GM12878 (cell line): ENCODE measurements around the gene NOSTRIN. TPM values are rescaled to one million over a fixed set of nuclear protein-coding genes. Genes with fewer than 3 reads are reported as not detected.

Experiments used
- ATAC-seq: fragments of 200-7000 bp; cut with Tn5 transposase; 3 replicates; pipeline ENCODE4 v1.9.1; 2020; ENCODE audit warnings: mild to moderate bottlenecking, moderate library complexity
- BruUV-seq: library from RNA; stranded (reverse); fragments of 400-500 nt; replicated peaks from 2 replicates; lab custom pipeline; 2021; lab: Mats Ljungman, UMichigan
- CTCF ChIA-PET: fragments of 300-600 bp; sonication (Branson Sonifier 250); formaldehyde crosslinking; extraction: SDS; loops from one replicate; lab custom pipeline; 2021; ENCODE audit warnings: inconsistent platforms; lab: Yijun Ruan, JAX
- POLR2A ChIA-PET: fragments of 350-600 bp; formaldehyde crosslinking; extraction: SDS; loops from one replicate; lab custom pipeline; 2021; ENCODE audit warnings: inconsistent platforms; lab: Charles Lee
- RAD21 ChIA-PET: fragments of 300-600 bp; sonication (Branson Sonifier 250); formaldehyde crosslinking; loops from one replicate; lab custom pipeline; 2023; ENCODE audit warnings: antibody characterized with exemption; ENCODE audit not compliant: unreplicated experiment; lab: Charles Lee
- SMC1A ChIA-PET: fragments of 300-600 bp; sonication (Branson Sonifier 250); formaldehyde crosslinking; loops from one replicate; lab custom pipeline; 2023; ENCODE audit not compliant: unreplicated experiment, uncharacterized antibody; lab: Charles Lee
- DNase-seq: peaks from one replicate; pipeline ENCODE4 v3.0.0-alpha.2; 2011; ENCODE audit warnings: low read depth, low spot score
- FAIRE-seq: peaks from 3 replicates; lab custom pipeline; 2011; peaks lifted over from hg19 to GRCh38; lab: Jason Lieb, UNC
- H2AFZ ChIP-seq: 2 replicates; pipeline ENCODE4 v1.6.0; 2011; ENCODE audit warnings: low read depth, low read length, control low read depth; ENCODE audit not compliant: control insufficient read depth
- H3K27ac ChIP-seq: 2 replicates; pipeline ENCODE4 v1.5.1; 2011; ENCODE audit warnings: control low read depth; ENCODE audit not compliant: control insufficient read depth, insufficient read depth
- H3K27me3 ChIP-seq, 2 experiments: replicated peaks in 1 of 2; 2 replicates each; pipeline versions ENCODE4 v1.6.0 to v1.6.1; 2011; ENCODE audit warnings: low read length in 1 of 2; ENCODE audit not compliant: control insufficient read depth in 2 of 2, insufficient read depth in 2 of 2
- H3K36me3 ChIP-seq, 2 experiments: 2 replicates each; pipeline ENCODE4 v1.5.1; 2011; ENCODE audit warnings: low read length in 1 of 2; ENCODE audit not compliant: control insufficient read depth in 2 of 2, insufficient read depth in 2 of 2
- H3K4me1 ChIP-seq: 2 replicates; pipeline ENCODE4 v1.6.1; 2011; ENCODE audit warnings: mild to moderate bottlenecking, low read length, moderate library complexity, mixed read lengths; ENCODE audit not compliant: control insufficient read depth, insufficient read depth
- H3K4me2 ChIP-seq: 2 replicates; pipeline ENCODE4 v1.6.0; 2011; ENCODE audit warnings: control low read depth; ENCODE audit not compliant: control insufficient read depth, insufficient read depth
- H3K4me3 ChIP-seq: fragments of 200-600 bp; sonication (generic); 2 replicates; pipeline ENCODE4 v1.5.1; 2016
- H3K79me2 ChIP-seq: 2 replicates; pipeline ENCODE4 v1.6.0; 2011; ENCODE audit warnings: low read length; ENCODE audit not compliant: control insufficient read depth, insufficient read depth
- H3K9ac ChIP-seq: 2 replicates; pipeline ENCODE4 v1.8.0; 2011; ENCODE audit warnings: low read length, control low read depth, mixed read lengths; ENCODE audit not compliant: control insufficient read depth, insufficient read depth
- H3K9me3 ChIP-seq: replicated peaks from 3 replicates; pipeline ENCODE4 v1.5.1; 2011; ENCODE audit warnings: mild to moderate bottlenecking, low read length; ENCODE audit not compliant: control insufficient read depth, insufficient read depth
- H4K20me1 ChIP-seq: 2 replicates; pipeline ENCODE4 v1.6.0; 2011; ENCODE audit not compliant: control insufficient read depth, insufficient read depth
- BHLHE40 ChIP-seq, 2 experiments: fragments of 450-650 bp in 1 of 2; IDR thresholded peaks; 2 replicates each; pipeline ENCODE4 v1.6.1; 2011 to 2017; ENCODE audit warnings: low read depth in 2 of 2, borderline replicate concordance in 1 of 2, improper control_type of control experiment in 1 of 2, low read length in 1 of 2, mild to moderate bottlenecking in 1 of 2
- CHD2 ChIP-seq: IDR thresholded peaks from 2 replicates; pipeline ENCODE4 v1.6.1; 2011; ENCODE audit warnings: low read depth, low read length, improper control_type of control experiment, borderline replicate concordance
- DPF2 ChIP-seq: fragments of 450-650 bp; IDR thresholded peaks from 2 replicates; pipeline ENCODE4 v1.6.1; 2017; ENCODE audit warnings: mild to moderate bottlenecking
- ETV6 ChIP-seq, 2 experiments: fragments of 450-650 bp in 1 of 2; IDR thresholded peaks in 1 of 2; conservative IDR thresholded peaks in 1 of 2; 2 replicates each; pipeline ENCODE4 v1.6.1; 2014; ENCODE audit warnings: antibody characterized with exemption in 1 of 2, borderline replicate concordance in 1 of 2, low read depth in 1 of 2, mild to moderate bottlenecking in 1 of 2, moderate library complexity in 1 of 2
- MXI1 ChIP-seq: fragments of 150-350 bp; IDR thresholded peaks from 2 replicates; pipeline ENCODE4 v1.6.1; 2011; ENCODE audit warnings: low read depth, mild to moderate bottlenecking, inconsistent platforms, low read length, improper control_type of control experiment
- MYC ChIP-seq: IDR thresholded peaks from 2 replicates; pipeline ENCODE4 v1.6.1; 2011; ENCODE audit warnings: mild to moderate bottlenecking, low read length, moderate library complexity, inconsistent platforms; ENCODE audit not compliant: insufficient read depth, insufficient replicate concordance, insufficient read length, severe bottlenecking
- NBN ChIP-seq: fragments of 450-650 bp; IDR thresholded peaks from 2 replicates; pipeline ENCODE4 v1.6.1; 2016
- NR2F1 ChIP-seq: fragments of 450-650 bp; conservative IDR thresholded peaks from 2 replicates; pipeline ENCODE4 v1.6.1; 2017; ENCODE audit warnings: mild to moderate bottlenecking
- NRF1 ChIP-seq: conservative IDR thresholded peaks from 2 replicates; pipeline ENCODE4 v1.6.1; 2011; ENCODE audit warnings: mild to moderate bottlenecking, low read depth, low read length, improper control_type of control experiment
- SMARCA5 ChIP-seq: fragments of 450-650 bp; IDR thresholded peaks from 2 replicates; pipeline ENCODE4 v1.6.1; 2017; ENCODE audit warnings: mild to moderate bottlenecking
- WRNIP1 ChIP-seq: IDR thresholded peaks from 2 replicates; pipeline ENCODE4 v1.6.1; 2011; ENCODE audit warnings: low read depth, low read length, improper control_type of control experiment, borderline replicate concordance
- YBX1 ChIP-seq: fragments of 450-650 bp; IDR thresholded peaks from 2 replicates; pipeline ENCODE4 v1.6.1; 2016; ENCODE audit warnings: antibody characterized with exemption
- ZNF622 ChIP-seq: fragments of 450-650 bp; IDR thresholded peaks from 2 replicates; pipeline ENCODE4 v1.6.1; 2017; ENCODE audit warnings: mild to moderate bottlenecking, inconsistent platforms
- WGBS: methylation state at CpG from one replicate; pipeline ENCODE4 v1.1.6; 2016; ENCODE audit warnings: low lambda C conversion rate; ENCODE audit not compliant: insufficient replicate concordance, insufficient coverage; ENCODE audit errors: missing lambda C conversion rate; 5-methylcytosine and 5-hydroxymethylcytosine counted together
- in situ Hi-C: fragments of 300-500 bp; cut with MboI; formaldehyde crosslinking; loops from 9 replicates; pipeline ENCODE4 v1.14.3; 2018; ENCODE audit warnings: mixed read lengths
- intact Hi-C: fragments of 100-400 bp; cut with micrococcal nuclease; formaldehyde crosslinking; loops from one replicate; pipeline ENCODE4 v1.14.2; 2022; ENCODE audit not compliant: unreplicated experiment
- polyA plus RNA-seq, 11 experiments: library from polyadenylated mRNA; depleted of rRNA in 4 of 11; unstranded in 6 of 11; stranded (reverse) in 5 of 11; fragments of >200 nt; fragmentation: Nextera tagmentation in 4 of 11; fragmentation: Illumina TruSeq in 1 of 11; extraction: Ambion mirVana in 4 of 11; extraction: Trizol in 1 of 11; gene quantifications; 1 replicate in 1 of 11; 2 replicates in 10 of 11; pipeline versions ENCODE4 v1.2.1 to v1.2.3, GENCODE V29; 2011 to 2016; ENCODE audit warnings: inconsistent platforms in 2 of 11, missing spikeins in 2 of 11, low read depth in 1 of 11
- total RNA-seq, 4 experiments: library from RNA; depleted of rRNA in 3 of 4; stranded (reverse); fragments of >200 nt in 3 of 4; fragmentation: Illumina TruSeq in 1 of 4; extraction: Trizol in 1 of 4; gene quantifications; 2 replicates each; pipeline versions ENCODE4 v1.2.1 to v1.2.3, GENCODE V29; 2013 to 2021
- TF ChIP-seq, protein P1 (sequence below): fragments of 450-650 bp; conservative IDR thresholded peaks from 2 replicates; pipeline ENCODE4 v1.6.1; 2017; ENCODE audit warnings: mild to moderate bottlenecking, moderate library complexity
- TF ChIP-seq, protein P2 (sequence below): IDR thresholded peaks from 2 replicates; pipeline ENCODE4 v1.6.1; 2011; ENCODE audit warnings: borderline replicate concordance, low read depth, mild to moderate bottlenecking, moderate library complexity, mixed read lengths, low read length; ENCODE audit not compliant: insufficient read depth; ENCODE audit errors: extremely low read length
- TF ChIP-seq, protein P3 (sequence below): fragments of 450-650 bp; formaldehyde crosslinking; IDR thresholded peaks from 2 replicates; pipeline ENCODE4 v1.5.0; 2022; ENCODE audit warnings: mild to moderate bottlenecking, missing genetic modification characterization

NOSTRIN gene
- total and polyA plus RNA-seq, 10 of the 15 experiments (the other 5 are each of a cell fraction or from before 2014, with no cell fraction given): 0.13 to 0.42 (median 0.37) TPM; not detected in 5

DNA sequence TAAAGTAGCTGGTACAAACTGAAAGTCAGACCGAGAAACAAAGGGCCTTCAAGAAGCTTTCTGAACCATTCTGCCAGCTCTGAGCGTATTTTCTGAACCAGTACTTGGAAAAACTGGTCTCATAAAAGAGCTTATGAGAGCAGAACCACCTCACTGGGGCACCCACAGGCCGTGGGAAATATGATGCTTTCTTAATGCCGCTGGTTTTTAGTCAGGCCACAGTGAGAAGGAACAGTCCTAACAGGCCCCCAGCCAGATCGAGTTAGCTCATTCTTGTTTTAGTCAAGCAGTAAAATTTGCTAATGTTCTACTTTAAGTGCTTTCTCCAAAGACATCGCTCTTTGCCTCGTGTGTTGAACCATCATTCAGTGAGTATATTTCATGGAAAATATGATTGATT is 12.7 kb upstream of the NOSTRIN start:
- Histone ChIP-seq H3K4me2 (no peak overlapping the region), H3K36me3 (no peaks in the 10 kb centered on the region), H2AFZ (no peak overlapping the region), H3K27me3 (no peaks in the 10 kb centered on the region), H4K20me1 (no peaks in the 10 kb centered on the region), H3K27ac (no peak overlapping the region), H3K9me3 (no peaks in the 10 kb centered on the region; the same call in 2 of the 3 replicates), H3K9ac (no peak overlapping the region), H3K79me2 (no peaks in the 10 kb centered on the region), H3K4me3 (no peak overlapping the region), H3K4me1 (no peaks in the 10 kb centered on the region)
- no TSS peak for BruUV-seq
- RAD21 ChIA-PET: no interaction called here
- no peak for FAIRE-seq
- POLR2A ChIA-PET: no interaction called here
- no peak for DNase-seq
- CTCF ChIA-PET: interaction anchor here (0.9 kb wide), 1 partner anchor 18 kb away, joined by 3 read pairs; no protein-coding TSS in a partner anchor
- 25% methylated on average over 7 of the region's 7 CpGs for WGBS
- TF ChIP-seq, protein P1, sequence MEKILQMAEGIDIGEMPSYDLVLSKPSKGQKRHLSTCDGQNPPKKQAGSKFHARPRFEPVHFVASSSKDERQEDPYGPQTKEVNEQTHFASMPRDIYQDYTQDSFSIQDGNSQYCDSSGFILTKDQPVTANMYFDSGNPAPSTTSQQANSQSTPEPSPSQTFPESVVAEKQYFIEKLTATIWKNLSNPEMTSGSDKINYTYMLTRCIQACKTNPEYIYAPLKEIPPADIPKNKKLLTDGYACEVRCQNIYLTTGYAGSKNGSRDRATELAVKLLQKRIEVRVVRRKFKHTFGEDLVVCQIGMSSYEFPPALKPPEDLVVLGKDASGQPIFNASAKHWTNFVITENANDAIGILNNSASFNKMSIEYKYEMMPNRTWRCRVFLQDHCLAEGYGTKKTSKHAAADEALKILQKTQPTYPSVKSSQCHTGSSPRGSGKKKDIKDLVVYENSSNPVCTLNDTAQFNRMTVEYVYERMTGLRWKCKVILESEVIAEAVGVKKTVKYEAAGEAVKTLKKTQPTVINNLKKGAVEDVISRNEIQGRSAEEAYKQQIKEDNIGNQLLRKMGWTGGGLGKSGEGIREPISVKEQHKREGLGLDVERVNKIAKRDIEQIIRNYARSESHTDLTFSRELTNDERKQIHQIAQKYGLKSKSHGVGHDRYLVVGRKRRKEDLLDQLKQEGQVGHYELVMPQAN: no peak
- TF ChIP-seq BHLHE40 (IDR thresholded peaks at IDR 0.05; ENCODE audit: borderline replicate concordance in 1 of 2, low read depth in 2 of 2, low read length in 1 of 2) (no peak), NR2F1 (no peak), NBN (no peak), YBX1 (no peak), ZNF622 (no peak), SMARCA5 (no peak), ETV6 (conservative IDR thresholded peaks at IDR 0.05 in 1 of 2, IDR thresholded peaks at IDR 0.05 in 1 of 2; ENCODE audit: borderline replicate concordance in 1 of 2, low read depth in 1 of 2) (no peak), MYC (no peak), MXI1 (no peak), CHD2 (no peak), WRNIP1 (no peak), DPF2 (no peak), NRF1 (no peak)
- TF ChIP-seq, protein P2, sequence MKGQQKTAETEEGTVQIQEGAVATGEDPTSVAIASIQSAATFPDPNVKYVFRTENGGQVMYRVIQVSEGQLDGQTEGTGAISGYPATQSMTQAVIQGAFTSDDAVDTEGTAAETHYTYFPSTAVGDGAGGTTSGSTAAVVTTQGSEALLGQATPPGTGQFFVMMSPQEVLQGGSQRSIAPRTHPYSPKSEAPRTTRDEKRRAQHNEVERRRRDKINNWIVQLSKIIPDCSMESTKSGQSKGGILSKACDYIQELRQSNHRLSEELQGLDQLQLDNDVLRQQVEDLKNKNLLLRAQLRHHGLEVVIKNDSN: no peak
- TF ChIP-seq, protein P3, sequence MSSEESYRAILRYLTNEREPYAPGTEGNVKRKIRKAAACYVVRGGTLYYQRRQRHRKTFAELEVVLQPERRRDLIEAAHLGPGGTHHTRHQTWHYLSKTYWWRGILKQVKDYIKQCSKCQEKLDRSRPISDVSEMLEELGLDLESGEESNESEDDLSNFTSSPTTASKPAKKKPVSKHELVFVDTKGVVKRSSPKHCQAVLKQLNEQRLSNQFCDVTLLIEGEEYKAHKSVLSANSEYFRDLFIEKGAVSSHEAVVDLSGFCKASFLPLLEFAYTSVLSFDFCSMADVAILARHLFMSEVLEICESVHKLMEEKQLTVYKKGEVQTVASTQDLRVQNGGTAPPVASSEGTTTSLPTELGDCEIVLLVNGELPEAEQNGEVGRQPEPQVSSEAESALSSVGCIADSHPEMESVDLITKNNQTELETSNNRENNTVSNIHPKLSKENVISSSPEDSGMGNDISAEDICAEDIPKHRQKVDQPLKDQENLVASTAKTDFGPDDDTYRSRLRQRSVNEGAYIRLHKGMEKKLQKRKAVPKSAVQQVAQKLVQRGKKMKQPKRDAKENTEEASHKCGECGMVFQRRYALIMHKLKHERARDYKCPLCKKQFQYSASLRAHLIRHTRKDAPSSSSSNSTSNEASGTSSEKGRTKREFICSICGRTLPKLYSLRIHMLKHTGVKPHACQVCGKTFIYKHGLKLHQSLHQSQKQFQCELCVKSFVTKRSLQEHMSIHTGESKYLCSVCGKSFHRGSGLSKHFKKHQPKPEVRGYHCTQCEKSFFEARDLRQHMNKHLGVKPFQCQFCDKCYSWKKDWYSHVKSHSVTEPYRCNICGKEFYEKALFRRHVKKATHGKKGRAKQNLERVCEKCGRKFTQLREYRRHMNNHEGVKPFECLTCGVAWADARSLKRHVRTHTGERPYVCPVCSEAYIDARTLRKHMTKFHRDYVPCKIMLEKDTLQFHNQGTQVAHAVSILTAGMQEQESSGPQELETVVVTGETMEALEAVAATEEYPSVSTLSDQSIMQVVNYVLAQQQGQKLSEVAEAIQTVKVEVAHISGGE: no peak
- in situ Hi-C loops: no loop called here
- ATAC-seq: no peak
- intact Hi-C loops: no loop called here
- SMC1A ChIA-PET: no interaction called here
